Measurements from ENCODE around the gene TRPM2. TPM values are rescaled to one million over a fixed set of nuclear protein-coding genes. Genes with fewer than 3 reads are reported as not detected.

The TRPM2 gene
- total and polyA plus RNA-seq, 5 donors from 2014 or later: 0.38 to 3.1 (median 1.1) TPM

DNA sequence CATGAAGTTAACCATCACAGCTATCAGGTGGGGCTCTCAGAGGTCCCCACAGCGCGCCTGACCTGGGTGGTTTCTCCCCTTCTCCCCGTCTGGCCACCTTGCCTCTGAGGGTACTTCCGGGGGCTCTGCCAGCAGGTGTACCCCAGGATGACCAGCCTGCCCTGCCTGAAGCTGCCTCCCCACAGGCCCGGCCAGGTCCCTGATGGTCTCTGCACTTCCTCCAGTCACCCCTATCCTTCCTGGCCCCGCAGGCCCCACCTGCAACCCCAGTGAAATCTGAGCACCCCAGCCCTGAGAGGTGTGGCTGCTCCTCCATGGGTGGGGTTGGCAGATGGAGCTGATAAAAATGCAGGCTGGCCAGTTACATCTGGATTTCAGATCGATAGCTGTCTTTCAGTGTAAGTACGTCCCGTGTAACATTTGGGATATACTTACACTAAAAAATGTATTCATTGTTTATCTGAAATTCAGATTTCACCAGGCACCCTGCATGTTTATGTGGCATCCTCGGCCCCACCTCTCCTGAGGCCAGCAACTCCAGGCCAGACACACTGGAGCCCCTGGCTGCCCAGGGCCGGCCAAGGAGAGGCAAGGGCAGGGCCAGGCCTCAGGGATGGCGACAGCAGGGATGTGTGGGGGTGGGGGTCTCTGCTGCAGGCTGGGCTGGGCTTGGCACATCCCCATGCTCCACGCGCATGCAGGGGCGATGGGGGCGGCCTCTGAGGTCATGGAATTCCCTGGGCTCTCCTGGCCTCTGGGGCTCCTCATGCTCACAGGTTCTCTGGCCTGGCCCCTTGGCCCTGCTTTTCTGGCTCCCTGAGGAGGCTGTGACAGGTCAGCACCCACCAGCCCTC lies 127.0 kb downstream of the TRPM2 start:
- Histone ChIP-seq H3K27ac (ENCODE audit: insufficient read depth, low read length, poor library complexity, severe bottlenecking) (no peak overlapping the region), H3K4me1 (ENCODE audit: control insufficient read depth, insufficient read depth, low read length, poor library complexity, severe bottlenecking) (no peaks in the 10 kb centered on the region), H3K9me3 (ENCODE audit: control insufficient read depth in 2 of 2, low read length in 2 of 2) (no peaks in the 10 kb centered on the region), H3K27me3 (ENCODE audit: control insufficient read depth, insufficient read depth, low read length) (no peaks in the 10 kb centered on the region), H3K4me3 (ENCODE audit: low read depth, low read length) (no peak overlapping the region), H3K36me3 (ENCODE audit: control insufficient read depth, insufficient read depth, low read length) (no peaks in the 10 kb centered on the region)
- no peak for DNase-seq
- Mint-ChIP-seq H3K27me3 (peaks cover 9% of the 10 kb centered on the region), H3K36me3 (no peaks in the 10 kb centered on the region), H3K4me3 (no peak overlapping the region), H3K27ac (peak overlapping the region in 1 of 3 donors; percentile 72), H3K4me1 (peaks cover 5 to 18% (median 6%) of the 10 kb centered on the region in 4 donors), H3K9me3 (no peaks in the 10 kb centered on the region)
- no peak for ATAC-seq (ENCODE audit: low read depth in 2 of 2)

DNA sequence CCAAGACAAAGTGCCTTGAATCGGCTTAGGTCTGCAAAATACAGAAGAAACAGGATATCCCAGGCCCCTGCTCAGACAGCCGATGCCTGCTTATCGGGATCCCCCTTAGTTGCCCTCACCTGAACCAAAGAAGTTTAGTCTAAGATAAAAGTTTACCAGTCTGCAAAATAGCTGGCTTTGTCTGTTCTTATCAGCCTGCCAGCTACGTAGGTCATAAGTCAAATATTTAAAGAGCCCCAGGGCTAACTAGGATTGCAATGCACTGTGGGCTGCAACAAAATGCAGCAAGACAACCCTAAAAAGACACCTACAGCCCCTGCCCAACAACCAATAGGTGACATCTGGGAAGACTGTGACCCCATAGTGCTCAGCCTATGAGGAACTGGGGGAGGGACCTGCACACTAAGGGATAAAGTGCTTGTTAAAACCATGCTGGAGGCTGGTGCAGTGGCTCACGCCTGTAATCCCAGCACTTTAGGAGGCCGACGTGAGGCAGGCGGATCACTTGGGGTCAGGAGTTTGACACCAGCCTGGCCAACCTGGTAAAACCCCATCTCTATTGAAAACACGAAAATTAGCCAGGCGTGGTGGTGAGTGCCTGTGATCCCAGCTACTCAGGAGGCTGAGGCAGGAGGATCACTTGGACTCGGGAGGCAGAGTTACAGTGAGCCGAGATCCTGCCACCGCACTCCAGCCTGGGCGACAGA lies 129.3 kb downstream of the TRPM2 start:
- no peaks in the 10 kb centered on the region for H3K4me1 ChIP-seq (ENCODE audit: control insufficient read depth, insufficient read depth, low read length, poor library complexity, severe bottlenecking)
- DNase-seq (no peak), ATAC-seq (ENCODE audit: low read depth in 2 of 2) (no peak)
- H3K27me3 ChIP-seq (ENCODE audit: control insufficient read depth, insufficient read depth, low read length): no peaks in the 10 kb centered on the region
- H3K4me3 ChIP-seq (ENCODE audit: low read depth, low read length): no peak overlapping the region
- no peaks in the 10 kb centered on the region for H3K36me3 ChIP-seq (ENCODE audit: control insufficient read depth, insufficient read depth, low read length)
- no peak overlapping the region for H3K4me3 Mint-ChIP-seq
- H3K27ac Mint-ChIP-seq: no peak overlapping the region
- peaks cover 9% of the 10 kb centered on the region for H3K27me3 Mint-ChIP-seq
- H3K9me3 Mint-ChIP-seq: peaks cover 0 to 2% (median 0%) of the 10 kb centered on the region in 7 donors
- H3K4me1 Mint-ChIP-seq: peaks cover 5 to 27% (median 6%) of the 10 kb centered on the region in 4 donors
- no peak overlapping the region for H3K27ac ChIP-seq (ENCODE audit: insufficient read depth, low read length, poor library complexity, severe bottlenecking)
- no peaks in the 10 kb centered on the region for H3K36me3 Mint-ChIP-seq
- no peaks in the 10 kb centered on the region for H3K9me3 ChIP-seq (ENCODE audit: control insufficient read depth in 2 of 2, low read length in 2 of 2)

DNA sequence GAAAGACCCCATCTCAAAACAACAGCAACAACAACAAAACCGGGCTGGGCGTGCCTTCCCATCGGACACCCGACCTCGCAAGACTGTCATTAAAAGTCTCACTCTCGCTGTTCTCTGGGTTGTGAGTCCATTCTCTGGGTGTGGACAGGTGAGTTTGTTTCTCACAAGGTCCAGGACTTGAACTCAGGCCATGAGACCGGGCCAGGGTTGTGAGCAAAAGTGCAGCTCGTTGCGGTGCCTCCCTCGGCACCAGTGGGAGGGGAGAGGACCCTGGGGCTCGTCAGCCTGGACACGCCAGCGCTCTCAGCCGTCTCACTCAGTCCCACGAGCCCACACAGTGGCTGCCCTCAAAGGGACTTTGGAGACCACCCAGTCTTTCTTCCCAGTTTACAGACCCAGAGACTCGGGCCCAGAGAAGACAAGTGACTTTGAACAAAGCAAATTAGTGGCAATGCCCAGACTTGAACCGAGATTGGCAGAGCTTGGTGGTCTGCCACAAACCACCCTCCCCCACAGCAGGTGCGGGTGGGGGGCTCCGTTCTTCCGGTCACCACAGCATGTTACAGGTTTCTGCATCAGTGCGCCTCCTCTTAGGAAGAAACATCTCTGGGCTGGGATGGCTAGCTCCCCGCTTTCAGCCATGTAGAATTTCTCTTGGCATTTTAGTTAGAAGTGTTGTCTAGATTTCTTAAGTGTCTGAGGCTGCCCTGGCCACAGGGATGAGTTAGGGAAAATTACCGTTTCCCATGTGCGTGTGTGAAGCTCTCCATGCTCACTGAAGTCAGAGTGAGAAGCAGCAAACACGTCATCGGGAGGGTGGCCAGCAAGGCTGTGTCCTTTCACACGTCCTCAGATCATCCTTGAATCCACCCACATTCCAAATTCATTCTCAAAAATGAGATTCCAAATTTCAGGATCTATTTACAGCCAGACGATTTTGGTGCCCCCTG lies 130.1 kb downstream of the TRPM2 start:
- DNase-seq (no peak), ATAC-seq (ENCODE audit: low read depth in 2 of 2) (no peak)
- Mint-ChIP-seq H3K27ac (no peak overlapping the region), H3K4me1 (peaks cover 5 to 27% (median 6%) of the 10 kb centered on the region in 4 donors), H3K36me3 (no peaks in the 10 kb centered on the region), H3K9me3 (peaks cover 0 to 2% (median 0%) of the 10 kb centered on the region in 7 donors), H3K27me3 (peaks cover 9% of the 10 kb centered on the region), H3K4me3 (no peak overlapping the region)
- H3K4me3 ChIP-seq (ENCODE audit: low read depth, low read length): no peak overlapping the region
- H3K27ac ChIP-seq (ENCODE audit: insufficient read depth, low read length, poor library complexity, severe bottlenecking): no peak overlapping the region
- H3K36me3 ChIP-seq (ENCODE audit: control insufficient read depth, insufficient read depth, low read length): no peaks in the 10 kb centered on the region
- no peaks in the 10 kb centered on the region for H3K4me1 ChIP-seq (ENCODE audit: control insufficient read depth, insufficient read depth, low read length, poor library complexity, severe bottlenecking)
- H3K27me3 ChIP-seq (ENCODE audit: control insufficient read depth, insufficient read depth, low read length): no peaks in the 10 kb centered on the region
- H3K9me3 ChIP-seq (ENCODE audit: control insufficient read depth in 2 of 2, low read length in 2 of 2): no peaks in the 10 kb centered on the region

DNA sequence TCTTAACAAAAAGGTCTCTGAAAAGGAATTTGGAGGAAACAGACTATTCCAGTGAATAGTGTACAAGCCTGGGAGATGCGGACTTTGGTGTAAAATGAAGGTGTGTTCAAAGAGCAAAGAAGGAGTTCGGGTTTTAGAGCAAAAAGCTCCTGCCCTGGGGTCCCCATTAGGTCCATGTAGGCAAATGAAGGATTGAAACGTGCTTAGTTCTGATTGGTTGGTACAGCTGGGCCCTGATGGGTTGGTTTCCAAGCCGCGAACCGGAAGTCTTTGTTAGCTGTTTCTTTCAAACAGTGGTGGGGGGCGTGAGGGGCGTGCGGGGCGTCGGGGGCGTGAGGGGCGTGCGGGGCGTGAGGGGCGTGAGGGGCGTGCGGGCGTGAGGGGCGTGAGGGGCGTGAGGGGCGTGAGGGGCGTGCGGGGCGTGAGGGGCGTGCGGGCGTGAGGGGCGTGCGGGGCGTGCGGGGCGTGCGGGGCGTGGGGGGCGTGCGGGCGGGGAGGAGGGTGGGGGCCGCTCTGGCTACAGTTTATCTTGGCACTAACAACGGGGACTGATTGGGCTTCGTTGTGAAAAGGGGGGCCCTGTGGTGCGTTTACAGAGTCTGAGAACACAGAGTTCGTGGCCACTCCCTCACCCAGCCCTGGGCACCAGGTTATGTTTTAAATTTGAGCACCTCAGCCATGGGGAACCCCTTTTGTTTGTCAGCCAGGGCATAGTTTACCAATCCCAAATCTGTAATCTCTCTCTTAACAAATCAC lies 131.3 kb downstream of the TRPM2 start:
- no peak overlapping the region for H3K4me3 ChIP-seq (ENCODE audit: low read depth, low read length)
- no peaks in the 10 kb centered on the region for H3K4me1 ChIP-seq (ENCODE audit: control insufficient read depth, insufficient read depth, low read length, poor library complexity, severe bottlenecking)
- no peak for ATAC-seq (ENCODE audit: low read depth in 2 of 2)
- H3K27ac ChIP-seq (ENCODE audit: insufficient read depth, low read length, poor library complexity, severe bottlenecking): no peak overlapping the region
- Mint-ChIP-seq H3K4me3 (peak overlapping the region in 2 of 4 donors; percentile 83 to 87), H3K27ac (peak overlapping the region in 1 of 3 donors; percentile 51), H3K9me3 (peaks cover 0 to 2% (median 0%) of the 10 kb centered on the region in 7 donors), H3K27me3 (peaks cover 9% of the 10 kb centered on the region), H3K36me3 (no peaks in the 10 kb centered on the region), H3K4me1 (peaks cover 0 to 19% (median 2%) of the 10 kb centered on the region in 4 donors)
- no peaks in the 10 kb centered on the region for H3K27me3 ChIP-seq (ENCODE audit: control insufficient read depth, insufficient read depth, low read length)
- H3K36me3 ChIP-seq (ENCODE audit: control insufficient read depth, insufficient read depth, low read length): no peaks in the 10 kb centered on the region
- DNase-seq: no peak
- H3K9me3 ChIP-seq (ENCODE audit: control insufficient read depth in 2 of 2, low read length in 2 of 2): no peaks in the 10 kb centered on the region

DNA sequence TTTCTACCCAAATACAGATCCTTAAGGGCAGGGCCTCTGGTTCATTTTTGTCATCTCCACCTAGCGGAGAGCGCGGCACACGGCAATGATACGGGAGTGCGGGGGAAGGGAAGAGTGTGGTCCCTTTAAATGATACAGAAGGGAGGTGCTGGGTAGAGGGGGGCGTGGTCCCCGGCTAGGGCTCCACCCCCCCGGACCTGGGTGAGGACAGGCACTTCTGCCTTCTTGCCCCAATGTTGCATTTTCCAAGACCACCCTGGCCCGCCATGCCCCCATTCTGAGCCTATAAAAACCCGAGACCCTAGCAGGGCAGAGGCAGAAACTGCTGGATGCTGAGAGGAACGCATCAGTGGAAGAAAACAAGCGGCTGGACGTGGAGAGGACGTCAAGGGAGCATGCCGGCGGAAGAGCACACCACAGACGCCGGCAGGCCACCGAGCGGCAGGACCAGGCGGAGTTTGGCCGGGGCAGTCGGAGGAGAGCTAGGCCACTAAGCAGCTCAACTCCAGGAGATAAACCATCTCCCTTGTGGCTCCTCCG lies 131.9 kb downstream of the TRPM2 start:
- peaks cover 0 to 16% (median 0%) of the 10 kb centered on the region in 4 donors for H3K4me1 Mint-ChIP-seq
- ATAC-seq (ENCODE audit: low read depth in 2 of 2) (peak; percentile 37 to 74), DNase-seq (peak; percentile 9 to 69 (median 15))
- H3K9me3 Mint-ChIP-seq: peaks cover 0 to 2% (median 0%) of the 10 kb centered on the region in 7 donors
- H3K4me1 ChIP-seq (ENCODE audit: control insufficient read depth, insufficient read depth, low read length, poor library complexity, severe bottlenecking): no peaks in the 10 kb centered on the region
- H3K27ac Mint-ChIP-seq: peak overlapping the region in 1 of 3 donors; percentile 51
- H3K9me3 ChIP-seq (ENCODE audit: control insufficient read depth in 2 of 2, low read length in 2 of 2): no peaks in the 10 kb centered on the region
- H3K4me3 Mint-ChIP-seq: peak overlapping the region; percentile 56 to 87 (median 80)
- no peaks in the 10 kb centered on the region for H3K36me3 ChIP-seq (ENCODE audit: control insufficient read depth, insufficient read depth, low read length)
- no peaks in the 10 kb centered on the region for H3K27me3 ChIP-seq (ENCODE audit: control insufficient read depth, insufficient read depth, low read length)
- no peak overlapping the region for H3K4me3 ChIP-seq (ENCODE audit: low read depth, low read length)
- no peak overlapping the region for H3K27ac ChIP-seq (ENCODE audit: insufficient read depth, low read length, poor library complexity, severe bottlenecking)
- H3K27me3 Mint-ChIP-seq: peaks cover 9% of the 10 kb centered on the region
- H3K36me3 Mint-ChIP-seq: no peaks in the 10 kb centered on the region

- Mint-ChIP-seq H3K27me3 (peaks cover 9% of the 10 kb centered on the region), H3K4me3 (peak overlapping the region in 3 of 4 donors; percentile 11 to 87 (median 83)), H3K36me3 (no peaks in the 10 kb centered on the region), H3K9me3 (peaks cover 0 to 2% (median 0%) of the 10 kb centered on the region in 7 donors), H3K27ac (no peak overlapping the region), H3K4me1 (peaks cover 0 to 16% (median 0%) of the 10 kb centered on the region in 4 donors)
- Histone ChIP-seq H3K27me3 (ENCODE audit: control insufficient read depth, insufficient read depth, low read length) (no peaks in the 10 kb centered on the region), H3K9me3 (ENCODE audit: control insufficient read depth in 2 of 2, low read length in 2 of 2) (no peaks in the 10 kb centered on the region), H3K27ac (ENCODE audit: insufficient read depth, low read length, poor library complexity, severe bottlenecking) (no peak overlapping the region), H3K4me1 (ENCODE audit: control insufficient read depth, insufficient read depth, low read length, poor library complexity, severe bottlenecking) (no peaks in the 10 kb centered on the region), H3K36me3 (ENCODE audit: control insufficient read depth, insufficient read depth, low read length) (no peaks in the 10 kb centered on the region), H3K4me3 (ENCODE audit: low read depth, low read length) (no peak overlapping the region)
- ATAC-seq (ENCODE audit: low read depth in 2 of 2): no peak
- peak in 1 of 3 donors; percentile 10 for DNase-seq
These were observed 132.4 kb downstream of the TRPM2 start for GRCh38 chr21:44485796-44486195.

All from CD4-positive, CD25-positive, alpha-beta regulatory T cell (primary cell).